HG03025 (cell line): ENCODE results near the gene INF2.

Experiments used
- ATAC-seq: cut with Tn5 transposase; IDR thresholded peaks from one replicate; pipeline ENCODE4 v1.9.1; 2021; ENCODE audit warnings: mild to moderate bottlenecking, moderate library complexity; ENCODE audit not compliant: unreplicated experiment, low FRiP score

The INF2 gene

GRCh38 chr14:104765517-104765916 is 76.1 kb downstream of the INF2 start:
- no peak for ATAC-seq

GRCh38 chr14:104766256-104766862 is 76.9 kb downstream of the INF2 start:
- no peak for ATAC-seq

GRCh38 chr14:104766863-104767633 is 77.6 kb downstream of the INF2 start:
- ATAC-seq, result no peak

- ATAC-seq, result no peak
Observed at GRCh38 chr14:104767634-104767918, 78.2 kb downstream of the INF2 start.

GRCh38 chr14:104768437-104769323 is 79.3 kb downstream of the INF2 start:
- ATAC-seq, result no peak

- ATAC-seq, result no peak
Observed at GRCh38 chr14:104769324-104770071, 80.1 kb downstream of the INF2 start.

GRCh38 chr14:104770072-104770579 is 80.7 kb downstream of the INF2 start:
- ATAC-seq, result no peak

GRCh38 chr14:104770851-104771272 is 81.4 kb downstream of the INF2 start:
- ATAC-seq, result no peak

- no peak for ATAC-seq
Observed at GRCh38 chr14:104771374-104771773, 82.0 kb downstream of the INF2 start.
